A549 (cell line): ENCODE measurements around the gene MANF.

Source experiments
- CEBPB ChIP-seq, 2 experiments: fragments of >200 bp in 1 of 2; sonication (Bioruptor Twin) in 1 of 2; formaldehyde crosslinking in 1 of 2; IDR thresholded peaks; 2 replicates each; pipeline ENCODE4 v1.6.1; 2012 to 2016
- CHD4 ChIP-seq: fragments of 200-600 bp; sonication (generic); IDR thresholded peaks from 2 replicates; pipeline ENCODE4 v1.6.1; 2016; ENCODE audit warnings: antibody characterized with exemption, mild to moderate bottlenecking, borderline replicate concordance
- CTCF ChIP-seq: fragments of >200 bp; sonication (Bioruptor Twin); formaldehyde crosslinking; IDR thresholded peaks from 3 replicates; pipeline ENCODE4 v1.5.1; 2016
- HDAC2 ChIP-seq: fragments of 200-600 bp; sonication (generic); IDR thresholded peaks from 2 replicates; pipeline ENCODE4 v1.6.1; 2016
- JUNB ChIP-seq: fragments of >200 bp; sonication (Bioruptor Twin); formaldehyde crosslinking; IDR thresholded peaks from 2 replicates; pipeline ENCODE4 v1.6.1; 2016
- KDM5A ChIP-seq: fragments of 200-600 bp; sonication (generic); IDR thresholded peaks from 2 replicates; pipeline ENCODE4 v1.6.1; 2016; ENCODE audit warnings: antibody characterized with exemption, mild to moderate bottlenecking
- MAZ ChIP-seq: fragments of 150-350 bp; IDR thresholded peaks from 2 replicates; pipeline ENCODE4 v1.6.1; 2014; ENCODE audit warnings: antibody characterized with exemption, low read depth, low read length, borderline replicate concordance
- NR3C1 ChIP-seq: fragments of >200 bp; sonication (Bioruptor Twin); formaldehyde crosslinking; IDR thresholded peaks from 3 replicates; pipeline ENCODE4 v1.6.1; 2017
- POLR2A ChIP-seq: IDR thresholded peaks from 2 replicates; pipeline ENCODE4 v1.6.1; 2012; ENCODE audit warnings: mild to moderate bottlenecking, low read length
- RFX5 ChIP-seq: fragments of 450-650 bp; IDR thresholded peaks from 2 replicates; pipeline ENCODE4 v1.7.1; 2014; ENCODE audit warnings: antibody characterized with exemption, mild to moderate bottlenecking, moderate library complexity

- TF ChIP-seq CEBPB (IDR thresholded peaks at IDR 0.05): no peak
- TF ChIP-seq CHD4: no peak
- TF ChIP-seq CTCF: no peak
- no peak for TF ChIP-seq KDM5A
- TF ChIP-seq POLR2A: no peak
- no peak for TF ChIP-seq JUNB
- no peak for TF ChIP-seq RFX5
- TF ChIP-seq HDAC2: no peak
- no peak for TF ChIP-seq MAZ
- no peak for TF ChIP-seq NR3C1
Measured at GRCh38 chr3:51385621-51386091, 565 bp downstream of the MANF start.
